OCI-LY3 (cell line): Measurements from ENCODE around the gene FOXF2.

Experiments used
- H2AFZ ChIP-seq: fragments of 200-600, 300-600 bp; shearing (Covaris generic); 2 replicates; pipeline ENCODE4 v1.6.0; 2014; ENCODE audit warnings: antibody characterized with exemption, low read depth, low read length
- H3K27ac ChIP-seq: fragments of 200-600, 300-600 bp; sonication (generic); 2 replicates; pipeline ENCODE4 v1.5.1; 2014; ENCODE audit warnings: mild to moderate bottlenecking, low read length, moderate library complexity, mixed read lengths
- H3K27me3 ChIP-seq: fragments of 200-600, 300-600 bp; sonication (generic); 2 replicates; pipeline ENCODE4 v1.6.1; 2014; ENCODE audit warnings: low read depth, low read length, mixed read lengths
- H3K36me3 ChIP-seq: fragments of 200-600, 300-600 bp; sonication (generic); replicated peaks from 2 replicates; pipeline ENCODE3; 2014; ENCODE audit warnings: low read depth, low read length, mixed read lengths
- H3K4me1 ChIP-seq: fragments of 300-600, 200-600 bp; sonication (generic); 2 replicates; pipeline ENCODE4 v1.6.1; 2014; ENCODE audit warnings: low read length, mixed read lengths
- H3K4me2 ChIP-seq: fragments of 200-600, 300-600 bp; sonication (generic); 2 replicates; pipeline ENCODE4 v1.6.1; 2014; ENCODE audit warnings: low read length, mixed read lengths
- H3K4me3 ChIP-seq: fragments of 300-600, 200-600 bp; sonication (generic); 2 replicates; pipeline ENCODE4 v1.5.1; 2014; ENCODE audit warnings: antibody characterized with exemption, mild to moderate bottlenecking, low read length, moderate library complexity
- H3K79me2 ChIP-seq: fragments of 300-600, 200-600 bp; shearing (Covaris generic); 2 replicates; pipeline ENCODE4 v1.6.1; 2014; ENCODE audit warnings: mild to moderate bottlenecking, low read length, mixed read lengths
- H3K9ac ChIP-seq: fragments of 300-600, 200-600 bp; shearing (Covaris generic); 2 replicates; pipeline ENCODE4 v1.6.0; 2014; ENCODE audit warnings: mild to moderate bottlenecking, low read length, moderate library complexity
- H3K9me3 ChIP-seq: fragments of 200-600, 300-600 bp; shearing (Covaris generic); 2 replicates; pipeline ENCODE4 v1.6.1; 2014; ENCODE audit warnings: low read length, mixed read lengths; ENCODE audit not compliant: insufficient read depth
- H4K20me1 ChIP-seq: fragments of 200-600, 300-600 bp; sonication (generic); 2 replicates; pipeline ENCODE4 v1.6.1; 2016; ENCODE audit warnings: low read length, mixed read lengths; ENCODE audit not compliant: insufficient read depth
- EZH2phosphoT487 ChIP-seq: fragments of 200-600 bp; shearing (Covaris generic); IDR thresholded peaks from 2 replicates; pipeline ENCODE4 v1.6.1; 2018; ENCODE audit warnings: antibody characterized with exemption, mixed run types, low read depth
- TF ChIP-seq, protein P1 (sequence below): fragments of 200-600, 300-600 bp; sonication (generic); IDR thresholded peaks from 2 replicates; pipeline ENCODE4 v1.5.1; 2014; ENCODE audit warnings: antibody characterized with exemption, low read length, low read depth

FOXF2 gene

GRCh38 chr6:1382331-1382882 is 7.0 kb upstream of the FOXF2 start:
- Histone ChIP-seq H3K4me1 (no peaks in the 10 kb centered on the region), H3K36me3 (no peaks in the 10 kb centered on the region), H3K9me3 (no peaks in the 10 kb centered on the region), H3K9ac (no peak overlapping the region), H3K27me3 (no peaks in the 10 kb centered on the region), H3K4me2 (no peak overlapping the region), H2AFZ (no peak overlapping the region), H4K20me1 (no peaks in the 10 kb centered on the region), H3K79me2 (no peaks in the 10 kb centered on the region), H3K4me3 (no peak overlapping the region), H3K27ac (no peak overlapping the region)
- TF ChIP-seq, protein P1, sequence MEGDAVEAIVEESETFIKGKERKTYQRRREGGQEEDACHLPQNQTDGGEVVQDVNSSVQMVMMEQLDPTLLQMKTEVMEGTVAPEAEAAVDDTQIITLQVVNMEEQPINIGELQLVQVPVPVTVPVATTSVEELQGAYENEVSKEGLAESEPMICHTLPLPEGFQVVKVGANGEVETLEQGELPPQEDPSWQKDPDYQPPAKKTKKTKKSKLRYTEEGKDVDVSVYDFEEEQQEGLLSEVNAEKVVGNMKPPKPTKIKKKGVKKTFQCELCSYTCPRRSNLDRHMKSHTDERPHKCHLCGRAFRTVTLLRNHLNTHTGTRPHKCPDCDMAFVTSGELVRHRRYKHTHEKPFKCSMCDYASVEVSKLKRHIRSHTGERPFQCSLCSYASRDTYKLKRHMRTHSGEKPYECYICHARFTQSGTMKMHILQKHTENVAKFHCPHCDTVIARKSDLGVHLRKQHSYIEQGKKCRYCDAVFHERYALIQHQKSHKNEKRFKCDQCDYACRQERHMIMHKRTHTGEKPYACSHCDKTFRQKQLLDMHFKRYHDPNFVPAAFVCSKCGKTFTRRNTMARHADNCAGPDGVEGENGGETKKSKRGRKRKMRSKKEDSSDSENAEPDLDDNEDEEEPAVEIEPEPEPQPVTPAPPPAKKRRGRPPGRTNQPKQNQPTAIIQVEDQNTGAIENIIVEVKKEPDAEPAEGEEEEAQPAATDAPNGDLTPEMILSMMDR = no peak
- TF ChIP-seq EZH2phosphoT487 = no peak

- Histone ChIP-seq H3K9ac (no peak overlapping the region), H3K36me3 (no peaks in the 10 kb centered on the region), H3K4me3 (no peak overlapping the region), H3K27me3 (no peaks in the 10 kb centered on the region), H2AFZ (no peak overlapping the region), H3K4me1 (no peaks in the 10 kb centered on the region), H3K27ac (no peak overlapping the region), H3K79me2 (no peaks in the 10 kb centered on the region), H3K4me2 (no peak overlapping the region), H3K9me3 (no peaks in the 10 kb centered on the region), H4K20me1 (no peaks in the 10 kb centered on the region)
- no peak for TF ChIP-seq EZH2phosphoT487
- TF ChIP-seq, protein P1 = no peak
Observed at GRCh38 chr6:1382883-1383728, 6.3 kb upstream of the FOXF2 start.

- Histone ChIP-seq H3K79me2 (no peaks in the 10 kb centered on the region), H4K20me1 (no peaks in the 10 kb centered on the region), H3K9me3 (no peaks in the 10 kb centered on the region), H3K4me2 (no peak overlapping the region), H3K27me3 (no peaks in the 10 kb centered on the region), H3K4me3 (no peak overlapping the region), H3K4me1 (no peaks in the 10 kb centered on the region), H2AFZ (no peak overlapping the region), H3K36me3 (no peaks in the 10 kb centered on the region), H3K9ac (no peak overlapping the region), H3K27ac (no peak overlapping the region)
- no peak for TF ChIP-seq EZH2phosphoT487
- TF ChIP-seq, protein P1 = no peak
Observed at GRCh38 chr6:1383729-1384548, 5.4 kb upstream of the FOXF2 start.
